Adipocyte (in vitro differentiated cells): ENCODE data around the gene NUAK2.
"Not testable (repeated sequence)": the region's sequence is repeated elsewhere in the genome, so short reads cannot be mapped to it uniquely, and the experiment has no call there.

ENCODE experiments used
- DNase-seq: peaks from one replicate; pipeline ENCODE4 v3.0.0-alpha.2; 2015; ENCODE audit warnings: low read depth
- H3K27me3 ChIP-seq: replicated peaks from 2 replicates; pipeline ENCODE4 v1.7.0; 2013; ENCODE audit warnings: mild to moderate bottlenecking, low read length, moderate library complexity; ENCODE audit not compliant: control insufficient read depth, insufficient read depth
- H3K36me3 ChIP-seq: 2 replicates; pipeline ENCODE4 v1.7.0; 2013; ENCODE audit warnings: low read length, mild to moderate bottlenecking, moderate library complexity; ENCODE audit not compliant: control insufficient read depth, insufficient read depth, severe bottlenecking
- H3K4me1 ChIP-seq: 2 replicates; pipeline ENCODE4 v1.7.0; 2013; ENCODE audit warnings: mild to moderate bottlenecking, low read length, moderate library complexity; ENCODE audit not compliant: control insufficient read depth, insufficient read depth
- H3K4me3 ChIP-seq: 2 replicates; pipeline ENCODE4 v1.7.0; 2013; ENCODE audit warnings: mild to moderate bottlenecking, low read length, moderate library complexity
- H3K9ac ChIP-seq: 2 replicates; pipeline ENCODE4 v1.7.0; 2013; ENCODE audit warnings: mild to moderate bottlenecking, low read length, moderate library complexity
- H3K9me3 ChIP-seq: 2 replicates; pipeline ENCODE4 v1.7.0; 2013; ENCODE audit warnings: mild to moderate bottlenecking, low read length, moderate library complexity; ENCODE audit not compliant: control insufficient read depth

Gene NUAK2

GRCh38 chr1:205301842-205302588 lies 19.5 kb downstream of the NUAK2 start:
- H3K36me3 ChIP-seq = peaks cover 41% of the 10 kb centered on the region
- H3K9me3 ChIP-seq = no peaks in the 10 kb centered on the region
- peak overlapping the region; percentile 25 for H3K4me3 ChIP-seq
- DNase-seq = peak; percentile 54
- H3K9ac ChIP-seq = peak overlapping the region; percentile 78
- peaks cover 32% of the 10 kb centered on the region for H3K4me1 ChIP-seq
- no peaks in the 10 kb centered on the region for H3K27me3 ChIP-seq

GRCh38 chr1:205301205-205301821 lies 20.2 kb downstream of the NUAK2 start:
- H3K9ac ChIP-seq = peak overlapping the region; percentile 78
- peaks cover 34% of the 10 kb centered on the region for H3K36me3 ChIP-seq
- DNase-seq = peak; percentile 88
- peak overlapping the region; percentile 25 for H3K4me3 ChIP-seq
- no peaks in the 10 kb centered on the region for H3K9me3 ChIP-seq
- H3K27me3 ChIP-seq = no peaks in the 10 kb centered on the region
- peaks cover 32% of the 10 kb centered on the region for H3K4me1 ChIP-seq

GRCh38 chr1:205300149-205300548 lies 21.4 kb downstream of the NUAK2 start:
- Histone ChIP-seq H3K4me1 (peaks cover 33% of the 10 kb centered on the region), H3K4me3 (no peak overlapping the region)
- no peak for DNase-seq

GRCh38 chr1:205298191-205298994 lies 23.2 kb downstream of the NUAK2 start:
- H3K9me3 ChIP-seq = no peaks in the 10 kb centered on the region
- H3K4me1 ChIP-seq = peaks cover 51% of the 10 kb centered on the region
- H3K36me3 ChIP-seq = peaks cover 7% of the 10 kb centered on the region
- peak; percentile 91 for DNase-seq
- H3K4me3 ChIP-seq = peak overlapping the region; percentile 42
- peak overlapping the region; percentile 60 for H3K9ac ChIP-seq
- no peaks in the 10 kb centered on the region for H3K27me3 ChIP-seq

More at GRCh38 chr1:205300149-205300548, 21.4 kb downstream of the NUAK2 start:
- Histone ChIP-seq H3K9me3 (no peaks in the 10 kb centered on the region), H3K36me3 (peaks cover 24% of the 10 kb centered on the region), H3K27me3 (no peaks in the 10 kb centered on the region), H3K9ac (no peak overlapping the region)

GRCh38 chr1:205297546-205298177 lies 23.9 kb downstream of the NUAK2 start:
- H3K9ac ChIP-seq = peak overlapping the region; percentile 60
- not testable (repeated sequence) for DNase-seq, H3K9me3 ChIP-seq, H3K36me3 ChIP-seq, H3K27me3 ChIP-seq
- H3K4me3 ChIP-seq = peak overlapping the region; percentile 42
- peaks cover 53% of the 10 kb centered on the region for H3K4me1 ChIP-seq

- H3K9me3 ChIP-seq = no peaks in the 10 kb centered on the region
- no peak overlapping the region for H3K9ac ChIP-seq
- DNase-seq = no peak
- no peaks in the 10 kb centered on the region for H3K27me3 ChIP-seq
- no peaks in the 10 kb centered on the region for H3K36me3 ChIP-seq
- H3K4me1 ChIP-seq = peaks cover 44% of the 10 kb centered on the region
- no peak overlapping the region for H3K4me3 ChIP-seq
Measured at GRCh38 chr1:205296154-205296553, 25.4 kb downstream of the NUAK2 start.

- no peaks in the 10 kb centered on the region for H3K27me3 ChIP-seq
- H3K4me1 ChIP-seq = peaks cover 38% of the 10 kb centered on the region
- DNase-seq = no peak
- H3K9me3 ChIP-seq = no peaks in the 10 kb centered on the region
- H3K36me3 ChIP-seq = no peaks in the 10 kb centered on the region
- H3K9ac ChIP-seq = peak overlapping the region; percentile 70
- H3K4me3 ChIP-seq = no peak overlapping the region
Measured at GRCh38 chr1:205294934-205295333, 26.6 kb downstream of the NUAK2 start.

GRCh38 chr1:205294175-205294917 lies 27.2 kb downstream of the NUAK2 start:
- peak; percentile 74 for DNase-seq
- Histone ChIP-seq H3K9ac (peak overlapping the region; percentile 70), H3K36me3 (no peaks in the 10 kb centered on the region), H3K9me3 (no peaks in the 10 kb centered on the region), H3K4me3 (no peak overlapping the region), H3K27me3 (no peaks in the 10 kb centered on the region), H3K4me1 (peaks cover 38% of the 10 kb centered on the region)

GRCh38 chr1:205293350-205294074 lies 28.0 kb downstream of the NUAK2 start:
- no peaks in the 10 kb centered on the region for H3K9me3 ChIP-seq
- peak overlapping the region; percentile 70 for H3K9ac ChIP-seq
- no peaks in the 10 kb centered on the region for H3K27me3 ChIP-seq
- peaks cover 33% of the 10 kb centered on the region for H3K4me1 ChIP-seq
- no peak for DNase-seq
- H3K4me3 ChIP-seq = no peak overlapping the region
- no peaks in the 10 kb centered on the region for H3K36me3 ChIP-seq

- no peak for DNase-seq
- no peaks in the 10 kb centered on the region for H3K36me3 ChIP-seq
- peaks cover 24% of the 10 kb centered on the region for H3K4me1 ChIP-seq
- H3K9ac ChIP-seq = no peak overlapping the region
- no peaks in the 10 kb centered on the region for H3K9me3 ChIP-seq
- no peak overlapping the region for H3K4me3 ChIP-seq
- no peaks in the 10 kb centered on the region for H3K27me3 ChIP-seq
Measured at GRCh38 chr1:205291596-205291995, 29.9 kb downstream of the NUAK2 start.
